Central memory CD4-positive, alpha-beta T cell (primary cell): ENCODE data around the gene LYPLAL1.
"Not testable (repeated sequence)": the region's sequence is repeated elsewhere in the genome, so short reads cannot be mapped to it uniquely, and the experiment has no call there.

Experiments
- DNase-seq: peaks from one replicate; pipeline ENCODE4 v3.0.0; 2022

LYPLAL1 gene

DNA sequence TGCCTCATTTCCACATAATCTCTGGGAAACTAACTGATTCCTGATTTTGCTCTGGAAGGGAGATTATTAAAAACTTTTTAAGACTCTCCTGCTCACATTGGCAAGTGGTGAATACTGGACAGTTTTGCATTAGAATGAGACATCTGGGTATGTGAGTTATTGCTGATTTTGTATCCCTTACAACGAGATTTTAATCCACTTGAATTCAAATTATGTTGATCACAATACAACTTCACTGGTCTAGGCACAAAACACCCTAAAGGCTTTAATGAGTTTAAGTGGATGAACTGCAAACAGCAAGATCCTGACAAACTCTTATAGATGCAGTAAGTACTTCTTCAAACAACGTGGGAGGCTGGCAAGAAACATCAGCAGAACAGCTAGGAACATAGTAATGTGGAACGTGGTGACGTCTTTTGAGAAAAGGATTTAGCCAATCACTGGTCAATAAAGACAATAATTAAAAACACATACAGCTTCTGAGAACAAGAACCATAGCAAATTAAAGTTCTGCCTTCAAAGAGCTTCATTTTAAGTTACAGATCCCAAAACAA, 10.2 kb upstream of the LYPLAL1 start:
- no peak for DNase-seq

DNA sequence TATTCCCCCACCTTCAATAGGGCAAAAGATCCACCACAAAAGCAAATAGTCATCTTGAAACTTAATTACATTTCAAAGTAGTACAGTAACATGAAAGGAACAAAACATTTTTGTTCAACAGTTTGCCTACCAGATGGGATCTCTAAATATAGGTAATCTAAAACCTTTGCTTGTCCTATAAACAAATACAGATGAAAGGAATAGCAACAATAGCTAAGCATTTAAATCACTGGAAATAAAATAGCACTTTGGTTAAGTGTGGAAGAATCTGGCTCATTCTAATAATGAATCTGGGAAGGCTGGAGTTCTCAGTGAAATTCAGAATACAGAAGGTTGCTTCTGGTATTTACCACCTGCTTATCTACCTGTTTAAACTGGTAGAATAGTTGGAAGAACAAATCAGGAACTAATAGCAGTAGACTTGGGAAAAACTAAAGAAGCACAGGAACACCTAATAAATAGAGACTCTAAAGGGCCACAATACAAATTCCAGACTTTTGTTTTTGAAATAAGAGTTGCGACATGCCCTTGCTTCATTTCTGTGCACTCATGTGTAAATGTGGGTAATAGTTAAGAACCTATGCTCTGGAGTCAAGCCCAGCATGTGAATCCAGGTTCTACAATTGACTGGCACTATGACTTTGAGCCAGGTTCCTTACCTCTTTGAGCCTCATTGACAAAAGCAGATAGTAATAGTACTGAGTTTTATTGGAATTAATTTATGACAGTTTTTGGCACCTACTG, 2.3 kb upstream of the LYPLAL1 start:
- DNase-seq = no peak

DNA sequence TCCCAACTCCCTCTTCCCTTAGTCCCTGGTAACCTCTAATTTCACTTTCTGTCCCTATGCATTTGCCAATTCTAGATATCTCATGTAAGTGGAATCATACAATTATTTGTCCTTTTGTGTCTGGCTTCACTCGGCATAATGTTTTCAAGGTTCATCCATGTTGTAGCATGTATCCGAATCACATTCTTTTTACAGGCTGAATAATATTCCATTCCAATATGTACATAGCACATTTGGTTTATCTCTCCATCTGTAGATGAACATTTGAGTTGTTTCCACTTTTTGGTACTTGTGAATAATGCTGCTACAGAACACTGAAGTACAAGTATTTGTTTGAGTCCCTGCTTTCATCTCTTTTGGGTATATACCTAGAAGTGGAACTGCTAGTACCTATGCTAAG, 857 bp upstream of the LYPLAL1 start:
- no peak for DNase-seq

DNA sequence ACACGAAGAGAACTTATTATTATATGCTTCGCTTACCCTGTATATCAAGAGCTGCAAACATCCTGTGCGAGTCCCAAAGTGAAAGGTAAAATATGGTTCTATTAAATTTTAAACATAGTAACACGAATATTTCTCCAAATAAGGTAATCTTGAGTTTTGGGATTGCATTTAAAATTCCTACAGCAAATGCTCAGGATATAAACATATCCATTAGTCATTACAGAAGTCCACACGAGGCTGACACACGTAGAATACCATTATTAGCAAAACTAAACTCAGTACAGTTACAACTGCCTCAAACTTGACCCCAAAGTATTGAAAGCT, 282 bp upstream of the LYPLAL1 start:
- DNase-seq = no peak

DNA sequence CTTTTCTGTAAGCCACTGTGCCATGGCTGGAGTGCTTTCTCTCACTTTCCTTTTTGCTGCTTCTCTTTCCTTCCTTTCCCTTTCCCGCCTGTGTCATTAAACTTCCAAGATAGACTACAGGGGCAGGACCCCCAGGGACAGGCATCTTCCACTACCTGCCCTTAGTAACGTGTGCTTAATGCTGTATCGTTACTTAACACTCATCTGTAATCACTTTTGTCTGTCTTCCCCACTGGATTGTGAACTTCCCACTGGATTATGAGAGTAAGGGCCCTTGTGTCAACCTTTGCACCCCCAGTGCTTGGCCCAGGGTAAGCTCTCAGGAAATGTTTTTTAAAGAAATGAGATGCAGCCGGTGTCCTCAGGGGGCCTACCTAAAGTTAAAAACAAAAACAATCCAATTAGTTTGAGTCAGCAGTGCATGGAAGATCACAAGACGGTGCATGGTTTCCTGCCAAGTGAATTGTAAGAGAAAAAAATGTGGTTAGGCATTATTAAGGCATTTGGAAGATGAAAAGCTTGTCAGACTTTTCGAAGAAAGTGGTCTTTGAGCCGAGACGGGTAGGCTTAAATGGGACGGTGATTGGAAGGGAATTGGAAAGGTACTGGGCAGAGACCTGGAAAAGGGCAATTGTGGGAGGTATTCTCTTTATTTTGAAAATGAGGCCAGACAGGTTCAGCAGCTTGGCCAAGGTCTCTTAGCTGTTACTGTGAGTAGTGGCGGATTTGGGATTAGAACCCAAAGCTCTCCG, 958 bp downstream of the LYPLAL1 start:
- peak; percentile 40 for DNase-seq

DNA sequence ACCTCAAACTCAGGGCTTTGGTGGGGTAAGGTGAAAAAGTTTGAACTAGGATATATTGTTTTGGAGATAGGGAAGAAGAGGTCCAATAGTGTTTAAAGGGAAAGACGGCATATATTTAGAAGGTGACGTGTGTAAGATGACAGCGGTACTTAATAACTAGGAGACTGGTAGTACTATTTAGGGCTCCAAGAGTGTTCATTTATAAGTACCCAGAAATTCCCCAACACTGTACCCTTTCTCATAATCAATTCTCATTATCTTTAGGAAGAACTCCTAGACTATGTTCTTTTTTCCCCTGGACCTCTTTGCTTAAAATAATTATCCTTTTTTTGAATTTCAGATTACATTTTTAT, 1.5 kb downstream of the LYPLAL1 start:
- DNase-seq = no peak

DNA sequence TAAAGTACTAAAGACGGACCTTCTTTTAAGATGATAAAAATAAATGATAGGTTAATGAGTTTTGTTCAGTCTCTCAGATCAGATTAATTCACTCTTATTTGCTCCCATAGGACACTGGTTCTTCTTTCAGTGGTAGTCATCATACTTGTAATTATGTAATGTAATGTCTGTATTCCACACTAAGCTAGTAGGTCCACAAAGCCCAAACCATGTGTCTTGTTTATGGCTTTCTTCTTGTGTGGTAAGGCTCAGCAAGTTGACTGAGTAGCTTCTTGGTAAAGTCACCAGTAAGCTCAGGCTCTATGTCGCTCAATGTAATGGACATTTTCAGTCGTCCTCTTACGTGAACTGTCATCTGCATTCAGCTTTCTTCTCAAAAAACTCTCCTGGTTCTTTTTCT, 2.5 kb downstream of the LYPLAL1 start:
- no peak for DNase-seq

DNA sequence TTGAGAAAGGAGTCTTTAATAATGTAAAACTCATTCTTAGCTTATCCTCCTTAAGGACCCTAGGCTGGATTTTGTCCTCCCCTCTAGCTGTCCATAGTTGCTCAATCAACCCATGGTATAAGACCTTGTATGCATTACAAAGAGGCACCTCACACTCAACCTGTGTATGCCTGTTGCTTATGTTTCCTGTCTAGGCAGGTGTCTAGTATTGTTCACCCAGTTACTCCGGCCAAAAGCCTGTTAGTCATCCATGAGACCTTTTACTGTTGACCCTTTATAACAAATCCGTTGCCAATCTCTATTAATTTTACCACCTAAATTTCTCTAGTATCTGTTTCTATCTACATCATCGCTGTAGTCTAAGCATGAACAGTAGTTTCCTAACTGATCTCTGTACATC, 3.7 kb downstream of the LYPLAL1 start:
- no peak for DNase-seq

DNA sequence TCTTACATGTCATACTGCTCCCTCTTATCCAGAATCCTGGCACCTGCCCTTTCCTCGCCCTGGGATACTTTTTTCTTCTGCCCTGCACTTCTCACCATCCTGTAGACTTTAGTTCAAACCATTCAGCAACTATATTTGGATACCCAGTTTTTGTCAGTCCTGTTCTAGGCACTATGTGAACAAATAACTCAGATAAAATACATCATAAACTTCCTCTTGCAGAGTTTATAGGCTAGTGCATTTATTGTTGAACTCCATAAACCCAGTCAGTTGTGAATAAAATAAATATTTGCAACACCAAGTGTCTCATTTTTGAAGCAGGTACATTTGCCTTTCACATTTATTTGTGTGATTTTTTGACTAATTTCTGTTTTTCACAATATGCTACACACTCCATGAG, 4.3 kb downstream of the LYPLAL1 start:
- no peak for DNase-seq

DNA sequence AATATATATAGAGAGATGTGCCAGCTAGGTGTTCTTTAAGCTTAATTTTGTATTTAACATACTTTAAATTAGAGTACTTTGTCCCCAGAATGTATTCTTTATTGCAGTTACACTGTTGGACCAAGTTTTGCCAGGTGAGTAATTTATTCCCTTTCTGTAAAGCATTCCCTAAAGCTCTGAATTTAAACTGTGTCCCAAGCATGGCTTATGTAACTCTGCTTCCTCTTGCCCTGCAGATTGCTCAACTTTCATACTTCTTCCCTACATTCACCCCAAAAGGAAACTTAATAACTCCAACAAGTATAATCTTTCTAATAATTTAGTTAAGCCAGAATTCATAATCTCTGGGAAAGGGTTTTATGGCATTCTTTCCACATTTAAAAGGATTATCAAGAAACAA, 5.6 kb downstream of the LYPLAL1 start:
- DNase-seq = no peak

DNA sequence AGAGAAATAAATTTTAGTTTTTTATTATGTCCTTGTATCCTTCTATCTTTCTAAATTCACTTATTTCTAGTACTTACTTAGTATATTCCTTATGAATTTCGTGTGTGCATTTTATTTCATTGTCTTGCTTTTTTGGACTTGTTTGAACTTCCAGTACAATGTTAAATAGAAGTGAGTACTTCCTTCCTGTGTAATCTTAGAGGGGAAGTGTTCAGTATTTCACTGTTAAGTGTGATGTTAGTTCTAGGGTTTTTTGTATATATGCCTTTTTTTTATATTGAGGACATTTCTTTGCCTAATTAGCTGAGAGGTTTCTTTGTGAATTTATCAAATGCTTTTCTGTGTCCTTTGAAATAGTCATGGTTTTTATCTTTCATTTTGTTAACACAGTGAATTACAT, 10.7 kb downstream of the LYPLAL1 start:
- DNase-seq = no peak

DNA sequence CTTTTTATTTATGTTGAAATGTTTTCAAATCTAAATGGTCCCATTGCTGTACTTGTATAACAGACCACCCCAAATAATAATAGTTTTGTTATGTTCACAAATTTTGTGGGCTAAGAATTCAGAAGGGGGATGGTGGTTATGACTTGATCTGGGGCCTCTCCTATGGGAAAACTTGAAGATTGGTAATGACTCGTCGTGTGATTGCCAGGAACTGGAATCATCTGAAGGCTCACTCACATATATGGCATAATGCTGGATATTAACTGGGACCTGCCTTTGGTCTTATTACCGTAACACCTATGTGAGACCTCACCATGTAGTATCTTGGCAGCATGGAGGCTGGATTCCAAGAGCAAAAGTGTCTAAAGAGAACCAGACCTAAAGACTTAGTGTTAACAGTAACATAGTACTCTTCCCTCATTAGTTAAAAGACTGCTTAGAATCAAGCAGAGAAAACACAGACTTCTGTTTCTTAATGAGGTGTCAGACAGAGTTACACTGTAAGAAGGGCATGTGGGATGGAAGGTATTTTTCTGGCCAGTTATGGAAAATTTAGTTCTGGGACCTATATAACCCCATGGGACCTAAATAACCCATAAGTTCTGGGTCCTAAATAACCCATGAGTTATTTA, 11.9 kb downstream of the LYPLAL1 start:
- no peak for DNase-seq

DNA sequence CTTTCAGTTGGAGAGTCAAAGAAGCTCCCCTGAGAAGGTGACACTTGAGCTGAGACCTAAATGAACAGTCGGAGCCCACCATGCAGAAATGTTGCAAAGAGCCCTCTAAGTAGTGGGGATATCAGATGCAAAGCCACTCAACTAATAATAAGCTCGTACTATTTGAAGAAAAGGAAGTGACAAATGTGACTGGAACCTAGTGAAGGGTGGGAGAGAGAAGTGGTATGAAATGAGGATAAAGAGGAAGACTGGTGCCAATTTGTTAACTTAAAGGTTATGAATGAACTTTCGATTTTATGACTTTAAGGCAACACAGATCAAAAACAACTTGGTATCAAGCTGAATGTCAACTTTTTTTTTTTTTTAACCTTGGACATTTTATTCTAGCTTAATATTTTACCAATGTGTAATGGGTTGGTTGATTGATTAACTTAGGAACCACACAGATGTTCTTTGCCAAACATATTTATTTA, 14.7 kb downstream of the LYPLAL1 start:
- DNase-seq = no peak

DNA sequence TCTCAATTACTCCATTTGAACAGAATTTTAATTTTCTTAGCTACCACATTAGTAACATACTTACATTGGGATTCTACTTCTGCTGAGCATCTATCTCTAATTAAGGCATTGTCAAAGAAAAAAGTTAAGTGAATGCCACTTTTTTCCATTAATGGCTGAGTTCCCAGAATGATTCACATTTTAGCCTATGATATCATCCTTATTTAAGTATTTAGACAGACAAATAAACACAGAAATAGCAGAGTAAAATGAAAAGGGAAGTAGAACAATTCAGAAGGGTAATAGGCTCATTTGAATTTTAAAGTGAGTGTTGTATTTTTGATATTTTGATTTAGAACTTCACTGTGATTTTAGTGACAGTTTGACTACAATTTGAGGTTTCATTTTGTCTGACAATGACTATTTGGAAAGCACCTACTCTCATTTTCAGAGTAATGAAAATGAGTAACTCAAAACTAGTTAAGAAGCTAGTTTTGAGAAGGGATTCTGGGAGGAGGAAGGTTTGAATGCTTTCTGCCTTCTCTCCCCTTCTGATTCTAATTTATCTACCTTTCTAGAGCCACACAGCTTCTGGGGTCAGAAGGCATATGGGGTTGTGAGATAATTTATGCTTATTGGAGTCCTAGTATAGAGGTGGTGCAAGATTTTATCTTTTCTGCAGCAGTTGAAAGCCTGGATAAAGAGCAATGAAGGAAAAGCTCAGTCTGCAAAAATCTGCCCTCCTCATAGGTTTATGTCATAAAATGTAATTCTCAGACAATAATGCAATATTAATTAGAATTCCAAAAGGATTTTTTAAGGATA, 15.5 kb downstream of the LYPLAL1 start:
- no peak for DNase-seq

DNA sequence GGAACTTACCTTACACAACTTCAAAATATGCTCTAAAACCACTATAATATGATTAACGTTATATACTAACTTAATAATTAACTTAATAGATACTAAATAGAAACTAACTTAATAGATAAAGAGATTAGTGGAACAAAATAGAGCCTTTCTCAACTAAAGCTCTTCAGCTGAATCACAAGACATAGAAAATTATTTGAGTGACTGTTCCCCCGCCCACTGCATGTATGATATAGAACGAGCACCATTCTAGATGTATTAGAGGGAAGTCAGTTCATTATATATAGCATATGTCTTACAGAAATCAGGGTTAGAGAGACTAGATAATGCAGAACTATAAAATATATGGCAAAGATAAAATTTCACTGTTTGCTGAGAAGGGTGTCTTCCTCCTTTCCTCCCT, 16.3 kb downstream of the LYPLAL1 start:
- DNase-seq = no peak

DNA sequence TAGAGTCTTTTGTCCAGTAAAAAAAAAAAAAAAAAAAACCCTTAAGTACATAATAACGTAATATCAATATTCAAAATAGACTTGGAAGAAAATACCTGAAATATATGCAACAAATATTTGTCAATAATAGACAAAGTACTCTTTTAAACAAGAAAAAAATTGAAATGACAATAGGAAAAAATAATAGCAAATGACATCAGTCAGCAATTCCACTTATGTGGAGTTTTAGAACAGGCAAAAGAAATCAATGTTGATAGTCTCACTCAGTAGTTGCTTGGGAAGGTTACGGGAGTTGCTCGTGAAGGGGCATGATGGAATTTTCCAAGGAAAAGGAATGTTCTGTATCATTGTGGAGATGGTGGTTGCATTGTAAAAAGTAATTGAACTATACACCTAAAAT, 16.9 kb downstream of the LYPLAL1 start:
- DNase-seq = no peak

DNA sequence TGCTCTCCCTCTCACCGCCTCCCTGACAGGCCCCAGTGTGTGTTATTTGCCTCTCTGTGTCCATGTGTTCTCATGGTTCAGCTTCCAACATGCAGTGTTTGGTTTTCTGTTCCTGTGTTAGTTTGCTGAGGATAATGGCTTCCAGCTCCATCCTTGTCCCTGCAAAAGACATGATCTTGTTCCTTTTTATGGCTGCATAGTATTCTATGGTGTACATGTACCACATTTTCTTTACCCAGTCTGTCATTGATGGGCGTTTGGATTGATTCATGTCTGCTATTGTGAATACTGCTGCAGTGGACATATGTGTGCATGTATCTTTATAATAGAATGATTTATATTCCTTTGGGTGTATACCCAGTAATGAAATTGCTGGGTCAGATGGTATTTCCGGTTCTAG, 22.2 kb downstream of the LYPLAL1 start:
- DNase-seq = not testable (repeated sequence)

DNA sequence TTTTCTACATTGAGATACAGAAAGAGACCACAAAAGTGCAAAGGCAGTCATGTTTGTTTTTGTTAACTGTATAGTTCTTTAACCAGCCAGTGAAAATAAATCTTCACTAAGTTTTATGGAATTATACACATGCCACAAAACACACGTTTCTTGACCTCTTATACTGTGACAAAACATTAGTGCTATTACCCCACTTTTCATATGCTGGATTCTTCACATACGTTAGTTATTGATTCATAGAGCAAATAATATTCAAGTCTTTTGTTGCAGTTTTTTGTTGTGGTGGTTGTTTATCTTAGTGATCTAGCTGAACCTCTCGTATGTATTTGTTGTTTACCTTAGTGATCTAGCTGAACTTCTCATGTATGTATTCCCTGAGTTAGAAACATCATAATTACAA, 28.0 kb downstream of the LYPLAL1 start:
- no peak for DNase-seq

DNA sequence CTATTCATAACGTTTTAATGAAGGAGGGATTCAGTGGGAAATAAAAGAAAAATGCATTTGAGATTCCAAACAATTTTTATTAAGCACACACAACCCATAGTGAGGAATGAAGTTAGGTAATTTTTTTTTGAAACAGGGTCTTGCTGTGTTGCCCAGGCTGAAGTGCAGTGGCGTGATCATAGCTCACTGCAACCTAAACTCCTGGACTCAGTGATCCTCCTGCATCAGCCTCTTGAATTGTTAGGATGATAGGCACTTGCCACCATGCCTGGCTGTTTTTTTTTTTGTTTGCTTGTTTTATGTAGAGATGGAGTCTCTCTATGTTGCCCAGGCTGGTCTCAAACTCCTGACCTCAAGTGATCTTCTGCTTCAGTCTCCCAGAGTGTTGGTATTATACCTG, 28.9 kb downstream of the LYPLAL1 start:
- DNase-seq = no peak

DNA sequence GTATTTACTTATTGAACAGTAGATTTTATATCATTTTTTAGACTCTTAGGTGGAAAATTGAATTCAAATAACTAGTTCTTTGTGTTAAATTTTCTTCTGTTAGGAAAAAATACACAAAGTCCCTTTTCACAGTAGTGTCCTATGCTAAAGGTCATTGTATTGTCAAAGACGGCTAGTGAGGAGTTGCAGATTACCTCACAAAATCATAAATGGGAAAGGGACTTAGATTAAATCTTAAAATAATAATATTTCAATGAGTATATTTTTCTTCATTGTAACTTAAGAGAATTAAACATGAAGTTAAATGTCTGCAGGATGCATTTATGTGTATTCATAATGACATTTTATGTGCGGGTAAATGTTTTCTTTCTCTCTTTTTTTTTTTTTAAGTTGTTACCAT, 32.7 kb downstream of the LYPLAL1 start:
- DNase-seq = no peak

DNA sequence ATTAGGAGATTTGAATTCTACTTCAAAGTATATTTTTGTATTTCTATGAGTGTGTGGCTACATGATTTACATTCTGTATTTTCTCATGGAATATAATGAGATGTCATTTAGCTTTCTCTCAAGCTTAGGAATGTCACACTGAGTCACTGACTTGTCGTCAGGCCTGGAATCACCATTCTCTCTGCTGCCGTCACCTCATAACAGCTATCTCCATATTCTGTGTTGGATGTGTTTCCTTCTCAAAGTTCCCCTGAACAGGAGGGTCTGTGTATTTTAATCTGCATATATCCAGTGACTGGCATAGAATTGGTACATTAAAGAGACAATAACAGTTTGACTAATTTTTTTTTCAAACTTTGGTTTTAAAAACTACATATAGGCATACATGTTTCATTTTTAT, 35.9 kb downstream of the LYPLAL1 start:
- no peak for DNase-seq

DNA sequence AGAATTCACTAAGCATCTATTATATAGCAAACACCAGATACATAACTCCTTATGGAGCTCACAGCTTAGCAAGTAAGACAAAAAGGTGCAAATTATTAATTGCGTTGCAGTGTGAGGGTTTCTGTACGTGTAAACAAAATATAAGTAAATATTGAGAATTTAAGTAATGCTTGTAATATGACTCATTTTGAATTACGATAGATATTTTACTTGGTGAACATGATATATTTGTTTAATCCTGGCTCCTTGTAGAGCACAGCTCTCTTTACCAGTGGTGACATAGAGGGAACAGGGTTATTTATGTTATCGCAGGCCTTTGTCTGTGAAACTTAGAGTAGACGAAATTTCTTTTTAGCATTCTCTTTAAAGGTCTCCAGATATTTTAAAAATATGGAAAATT, 36.4 kb downstream of the LYPLAL1 start:
- DNase-seq = no peak

DNA sequence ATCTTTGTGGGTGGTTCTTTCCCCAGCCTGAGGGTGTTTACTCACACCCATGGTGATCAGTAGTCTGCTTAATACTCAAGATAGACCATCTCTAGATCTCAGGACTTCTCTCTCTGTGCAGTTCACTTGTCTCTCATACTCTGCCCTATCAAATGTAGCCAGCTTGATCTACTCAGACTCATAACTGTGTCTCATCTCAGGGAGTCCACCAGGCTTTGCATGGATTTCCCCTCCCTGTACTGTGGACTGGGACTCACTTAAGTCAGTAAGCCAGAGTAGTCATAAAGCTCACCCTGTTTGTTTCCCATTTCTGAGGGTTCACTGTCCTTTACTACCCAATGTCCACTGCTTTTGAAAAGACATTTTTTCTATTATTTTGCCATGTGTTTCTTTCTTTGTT, 41.8 kb downstream of the LYPLAL1 start:
- no peak for DNase-seq
